Bone marrow (tissue), 2 donors: Measurements from ENCODE around the gene VPS13C.

Experiments used
- DNase-seq, 2 donors: peaks; one replicate each; lab custom pipeline; 2025; lab: John Stamatoyannopoulos, UW

The VPS13C gene

GRCh38 chr15:61819386-61819785 lies 240.9 kb downstream of the VPS13C start:
- no peak for DNase-seq

GRCh38 chr15:61818801-61819200 lies 241.4 kb downstream of the VPS13C start:
- DNase-seq = no peak

DNA sequence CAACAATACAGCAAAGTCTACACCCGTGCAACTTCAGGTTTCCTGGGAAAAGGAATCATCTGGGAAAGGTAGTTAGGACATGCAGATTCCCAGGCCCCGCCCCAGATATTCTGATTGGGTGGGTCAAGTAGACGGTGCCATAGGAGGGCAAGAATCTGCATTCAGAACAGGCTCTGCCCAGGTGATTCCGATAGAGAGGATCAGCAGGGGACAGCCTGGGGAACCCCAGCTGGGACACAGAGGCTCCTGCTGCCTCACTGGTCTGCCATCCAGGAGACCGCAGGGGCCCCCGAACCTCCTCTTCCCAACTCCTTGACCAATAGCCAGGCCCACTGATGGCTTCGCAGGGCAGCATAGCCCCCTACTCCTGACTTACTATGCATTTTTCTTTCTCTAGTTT lies 243.4 kb downstream of the VPS13C start:
- DNase-seq = no peak

GRCh38 chr15:61815356-61816083 lies 244.7 kb downstream of the VPS13C start:
- DNase-seq = no peak

- DNase-seq = no peak
Observed at GRCh38 chr15:61812476-61812875, 247.8 kb downstream of the VPS13C start.

GRCh38 chr15:61811952-61812351 lies 248.3 kb downstream of the VPS13C start:
- DNase-seq = no peak

GRCh38 chr15:61809216-61809615 lies 251.0 kb downstream of the VPS13C start:
- no peak for DNase-seq

DNA sequence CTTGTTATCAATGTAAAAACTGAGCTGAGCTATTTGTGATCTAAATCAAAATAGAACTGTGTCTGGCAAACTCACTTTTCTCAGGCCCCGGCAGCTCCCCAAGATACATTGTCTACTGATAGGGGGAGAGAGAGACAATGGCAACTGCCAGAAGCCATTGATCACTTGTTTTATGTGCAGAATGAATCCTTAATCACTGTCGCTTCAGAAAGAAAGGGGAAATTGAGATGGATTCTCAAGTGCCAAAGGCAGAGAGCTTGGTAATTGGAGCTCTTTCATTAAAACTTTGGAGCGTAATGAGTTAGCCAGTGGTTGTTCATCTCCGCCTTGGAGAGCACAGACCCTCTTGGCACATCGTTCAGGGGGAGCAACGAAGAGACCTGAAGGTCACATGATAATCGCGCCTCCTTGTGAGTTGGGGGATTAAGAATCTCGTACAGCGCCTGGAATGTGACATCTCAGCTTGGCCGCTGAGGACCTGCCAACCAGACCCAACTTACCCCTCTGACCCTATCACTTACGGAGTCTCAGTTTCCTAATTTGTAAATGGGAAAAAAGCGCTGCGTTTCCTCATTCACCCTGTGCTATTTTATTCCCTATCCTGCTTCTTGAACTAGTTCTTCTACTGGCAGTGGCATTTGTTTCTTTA lies 252.8 kb downstream of the VPS13C start:
- DNase-seq = no peak
